SH-SY5Y (cell line): ENCODE results near the gene ACSL5.

Experiments
- GATA2 ChIP-seq: IDR thresholded peaks from 2 replicates; pipeline ENCODE4 v1.6.1; 2011; ENCODE audit warnings: mild to moderate bottlenecking, low read depth, low read length
- GATA3 ChIP-seq: IDR thresholded peaks from 2 replicates; pipeline ENCODE4 v1.6.1; 2011; ENCODE audit warnings: low read depth, mild to moderate bottlenecking, low read length, moderate library complexity

DNA sequence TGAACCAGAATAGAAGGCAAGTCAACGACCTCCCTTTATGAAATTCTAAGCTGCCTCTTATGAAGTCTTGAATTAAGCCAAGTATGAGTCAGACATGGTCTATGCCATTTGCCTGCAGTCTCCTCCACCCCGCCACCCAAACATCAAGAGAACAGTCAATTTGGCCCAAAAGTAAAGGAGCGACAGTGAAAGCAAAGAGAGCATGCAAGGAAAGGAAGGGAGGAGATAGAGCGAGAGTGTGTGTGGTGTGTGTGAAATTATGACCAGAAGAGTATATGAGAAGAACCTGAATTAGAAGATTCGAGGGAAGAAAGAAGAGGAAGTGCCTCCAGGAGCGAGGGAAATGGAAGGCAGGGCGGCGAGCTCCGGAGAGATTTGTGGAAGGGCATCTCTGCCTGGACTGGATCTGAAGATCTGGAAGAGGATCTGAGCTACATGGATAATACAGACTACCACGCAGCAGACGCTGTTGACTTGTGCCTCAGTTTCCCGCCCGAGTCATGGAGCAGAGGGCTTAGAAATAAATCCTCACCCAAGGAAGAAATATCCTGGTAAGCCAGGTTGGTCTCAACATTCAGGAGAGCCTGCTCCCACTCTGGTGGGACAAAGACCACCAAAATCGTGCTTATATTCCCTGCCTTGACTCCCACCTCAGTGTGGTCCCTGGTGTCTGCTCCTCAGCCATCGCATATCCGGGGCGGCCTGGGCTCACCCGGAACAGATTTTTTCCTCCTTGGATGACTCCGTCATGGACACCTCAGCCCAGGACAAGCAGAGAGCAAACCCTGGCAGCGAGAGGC, 72.3 kb downstream of the ACSL5 start:
- TF ChIP-seq GATA2 (no peak), GATA3 (no peak)
